HG02588 (cell line): ENCODE data around the gene NAV1.

Experiments
- ATAC-seq: cut with Tn5 transposase; IDR thresholded peaks from one replicate; pipeline ENCODE4 v1.9.1; 2021; ENCODE audit warnings: mild to moderate bottlenecking, moderate library complexity; ENCODE audit not compliant: unreplicated experiment

NAV1 gene

GRCh38 chr1:201502511-201502857 lies 36.4 kb upstream of the NAV1 start:
- ATAC-seq, result no peak

DNA sequence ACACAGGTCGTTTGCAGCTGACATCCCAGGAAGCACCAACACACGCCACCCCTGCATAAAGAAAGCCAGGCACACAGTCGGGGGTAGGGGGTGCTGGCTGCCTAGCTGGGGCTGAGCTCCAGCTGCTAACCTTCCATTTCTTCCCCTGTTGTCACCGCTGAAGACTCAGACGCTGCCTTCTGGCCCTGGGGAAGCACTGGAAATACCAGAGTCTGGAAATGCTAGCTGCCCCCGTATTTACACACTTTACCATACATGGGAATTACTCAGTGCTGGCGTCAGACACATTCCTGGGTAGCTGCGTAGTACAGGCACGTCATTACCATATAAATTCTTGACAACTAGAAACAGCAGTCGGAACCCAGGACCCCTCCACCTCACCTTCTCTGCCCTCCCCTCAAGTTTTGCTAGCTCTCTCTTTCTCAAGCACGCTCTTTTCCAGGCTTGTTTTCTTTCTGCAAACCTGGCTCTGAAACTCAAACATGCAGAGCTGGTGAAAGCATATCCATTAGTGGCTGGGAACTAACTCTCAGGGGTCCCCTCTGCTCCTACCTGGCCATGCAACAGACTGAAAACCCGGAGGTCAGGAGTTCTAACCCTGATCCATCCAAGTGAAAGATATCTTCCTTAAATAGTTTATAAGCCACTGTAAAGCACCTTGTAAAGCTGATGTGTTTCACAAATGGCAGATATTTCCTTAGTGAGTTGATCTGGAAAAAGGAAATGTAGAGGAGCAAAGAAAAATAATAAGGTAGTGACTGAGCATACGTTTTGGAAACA lies 35.3 kb upstream of the NAV1 start:
- no peak for ATAC-seq

GRCh38 chr1:201504179-201504631 lies 34.7 kb upstream of the NAV1 start:
- no peak for ATAC-seq

DNA sequence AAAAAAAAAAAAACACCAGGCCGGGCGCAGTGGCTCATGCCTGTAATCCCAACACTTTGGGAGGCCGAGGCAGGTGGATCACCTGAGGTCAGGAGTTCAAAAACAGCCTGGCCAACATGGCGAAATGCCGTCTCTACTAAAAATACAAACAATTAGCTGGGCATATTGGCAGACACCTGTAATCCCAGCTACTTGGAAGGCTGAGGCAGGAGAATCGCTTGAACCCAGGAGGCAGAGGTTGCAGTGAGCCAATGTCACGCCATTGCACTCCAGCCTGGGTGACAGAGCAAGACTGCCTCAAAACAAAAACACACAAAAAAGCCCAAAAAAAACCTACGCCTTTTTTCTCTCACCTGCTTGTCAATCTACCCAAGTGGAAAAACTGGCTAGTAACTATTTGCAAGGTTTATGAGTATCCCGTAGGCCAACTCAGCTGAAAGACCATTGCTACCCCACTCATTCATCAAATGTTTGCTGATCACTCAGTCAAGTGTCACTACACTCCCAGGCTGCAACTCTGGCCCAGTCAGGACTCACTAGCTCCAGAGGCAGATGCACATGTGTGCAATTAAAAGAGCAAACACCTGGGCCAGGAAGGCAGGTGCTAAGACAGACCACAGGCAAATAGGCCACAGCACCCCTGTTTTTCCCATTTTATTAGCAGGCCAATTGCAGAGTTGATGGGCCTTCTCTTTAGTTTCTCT lies 34.0 kb upstream of the NAV1 start:
- ATAC-seq, result no peak

DNA sequence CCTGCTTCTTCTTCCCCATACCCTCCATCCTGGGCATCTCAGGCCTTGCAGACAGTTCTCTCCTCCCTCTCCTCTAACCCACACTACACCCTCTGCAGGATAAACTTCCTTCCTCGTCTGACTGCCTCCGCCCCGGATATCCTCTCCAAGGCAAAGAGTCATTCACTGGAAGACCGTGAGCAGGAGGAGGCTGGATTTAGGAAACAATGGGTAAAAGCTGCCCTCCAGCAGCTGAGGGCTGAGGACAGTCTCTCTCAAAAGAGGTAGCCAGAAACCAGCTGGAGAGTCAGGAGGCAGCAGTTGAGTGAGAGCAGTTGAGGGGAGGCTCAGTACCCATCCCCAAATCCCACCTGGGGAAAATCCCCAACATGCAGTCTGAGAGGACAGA lies 33.4 kb upstream of the NAV1 start:
- no peak for ATAC-seq

DNA sequence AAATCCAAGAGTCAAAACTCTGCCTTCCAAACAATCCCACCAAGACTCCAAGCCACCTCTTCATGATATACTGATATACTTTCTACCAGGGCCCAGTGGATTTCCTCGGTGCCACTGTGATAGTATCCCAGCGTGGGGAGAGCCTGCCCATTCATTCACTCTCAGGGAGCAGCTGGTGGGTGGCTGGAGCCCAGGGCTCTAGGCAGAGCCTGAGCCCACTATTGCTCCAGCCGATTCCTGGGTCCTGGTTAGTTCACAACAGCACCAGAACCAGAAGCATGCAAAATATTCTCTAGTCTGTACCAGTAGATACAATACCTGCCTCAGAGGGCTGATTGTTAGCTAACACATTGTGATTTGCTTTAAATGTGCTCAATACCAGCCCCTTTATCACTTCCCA lies 32.8 kb upstream of the NAV1 start:
- ATAC-seq, result no peak

DNA sequence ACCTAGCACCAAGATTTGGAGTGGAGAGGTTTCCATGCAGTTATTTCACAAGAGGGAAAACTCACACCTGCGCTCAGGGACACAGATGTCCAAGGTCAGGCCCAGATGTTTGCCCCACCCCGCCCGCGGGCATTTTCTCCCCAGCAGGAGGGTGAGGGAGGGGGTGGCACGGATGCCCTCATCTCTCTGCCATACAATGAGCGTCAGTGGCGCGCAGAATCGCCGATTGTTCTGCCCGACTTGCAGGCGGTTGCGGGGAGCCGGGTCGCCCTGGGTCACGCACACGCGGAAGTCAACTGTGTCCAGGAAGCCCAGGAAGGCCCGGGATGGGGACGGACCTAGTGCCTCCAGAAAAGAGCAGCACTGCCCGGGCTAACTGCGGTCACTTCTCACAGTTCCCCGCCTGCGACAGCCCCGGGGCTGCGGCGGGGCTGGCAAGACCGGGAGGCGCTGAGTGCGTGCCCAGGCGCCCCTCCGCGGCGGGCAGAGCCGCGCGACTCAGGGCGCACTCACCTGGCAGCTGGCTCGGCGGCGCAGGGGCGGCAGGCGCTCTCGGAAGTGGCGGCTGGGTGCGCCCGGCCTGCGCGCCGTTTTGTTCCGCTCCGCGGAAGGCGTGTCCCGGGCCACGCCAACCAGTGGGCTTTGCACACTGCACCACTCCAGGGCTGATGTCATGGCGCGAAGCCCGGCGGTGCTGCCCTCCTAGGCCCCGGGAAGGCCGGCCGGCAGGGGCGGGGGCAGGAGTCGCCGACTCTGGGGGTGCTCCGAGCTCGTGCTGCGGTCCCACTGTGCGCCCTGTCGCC lies 32.2 kb upstream of the NAV1 start, which contains the start of gene CSRP1:
Gene CSRP1, minus strand, starts transcription at position 567 of the 803 bp plus-strand sequence. CDS start 10,820 bp downstream, outside the sequence.
- peak; percentile 97 for ATAC-seq

- ATAC-seq, result peak; percentile 8
Observed at GRCh38 chr1:201507360-201507675, 31.6 kb upstream of the NAV1 start.

DNA sequence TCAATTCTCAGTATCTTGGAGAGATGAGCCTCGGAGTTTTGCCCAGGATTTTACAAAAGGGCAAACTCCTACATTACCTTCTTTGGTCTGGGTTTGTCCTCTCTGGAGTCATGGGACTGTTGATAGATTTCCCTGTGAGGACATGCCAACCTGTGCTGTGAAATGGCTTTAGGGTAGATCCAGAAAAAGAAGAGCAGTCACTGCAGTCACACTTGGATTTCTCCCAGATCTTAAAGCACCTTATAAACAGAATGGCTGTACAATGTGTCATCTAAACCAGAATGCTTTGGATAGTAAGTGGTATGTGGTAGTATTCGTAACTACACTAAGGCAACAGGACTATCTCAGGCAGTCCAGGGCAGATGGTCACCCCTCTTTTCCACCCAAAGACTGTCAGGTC lies 30.1 kb upstream of the NAV1 start:
- ATAC-seq, result no peak

GRCh38 chr1:201509601-201510374 lies 29.1 kb upstream of the NAV1 start:
- no peak for ATAC-seq

DNA sequence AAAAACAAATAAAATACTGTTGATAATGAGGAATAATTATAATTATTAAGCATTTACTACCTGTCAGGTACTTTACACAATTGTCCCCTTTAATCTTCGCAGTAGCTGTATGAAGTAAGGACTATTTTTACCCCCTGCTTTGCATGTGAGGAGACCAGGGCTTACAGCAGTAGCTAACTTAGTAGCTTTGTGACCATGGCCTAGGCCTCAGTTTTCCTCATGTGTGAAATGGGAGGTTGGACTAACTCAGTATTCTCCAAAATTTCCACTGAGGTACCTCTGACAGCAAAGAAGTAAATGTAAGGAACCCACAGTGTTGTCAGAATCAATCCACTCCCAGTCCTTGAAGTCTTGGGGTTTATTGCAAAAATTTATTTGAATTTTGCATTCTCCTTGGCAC lies 28.2 kb upstream of the NAV1 start:
- ATAC-seq, result no peak

DNA sequence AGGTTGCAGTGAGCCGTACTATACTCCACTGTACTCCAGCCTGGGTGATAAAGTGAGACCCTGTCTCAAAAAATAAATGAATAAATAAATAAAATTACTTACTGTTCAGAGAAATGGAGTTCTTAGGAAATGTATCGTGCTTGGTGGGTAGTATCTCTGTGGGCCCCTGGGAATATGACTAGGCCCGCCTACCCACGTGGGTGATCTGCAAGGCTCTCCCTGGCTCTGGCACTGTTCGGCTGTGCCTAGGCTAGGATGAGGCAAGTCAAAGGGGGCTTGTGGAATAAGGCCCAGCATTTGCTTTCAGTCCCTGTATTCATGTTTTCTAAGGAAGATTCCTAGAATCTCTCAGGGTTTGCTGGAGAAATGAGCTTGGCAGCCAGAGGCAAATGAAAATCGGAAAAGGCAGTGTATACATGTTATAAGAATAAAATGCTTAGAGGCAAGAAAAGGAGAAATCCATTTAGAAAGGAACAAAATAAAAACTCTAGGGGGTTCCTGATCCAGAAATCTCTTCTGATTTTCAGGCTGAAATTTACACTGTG lies 27.5 kb upstream of the NAV1 start:
- no peak for ATAC-seq

DNA sequence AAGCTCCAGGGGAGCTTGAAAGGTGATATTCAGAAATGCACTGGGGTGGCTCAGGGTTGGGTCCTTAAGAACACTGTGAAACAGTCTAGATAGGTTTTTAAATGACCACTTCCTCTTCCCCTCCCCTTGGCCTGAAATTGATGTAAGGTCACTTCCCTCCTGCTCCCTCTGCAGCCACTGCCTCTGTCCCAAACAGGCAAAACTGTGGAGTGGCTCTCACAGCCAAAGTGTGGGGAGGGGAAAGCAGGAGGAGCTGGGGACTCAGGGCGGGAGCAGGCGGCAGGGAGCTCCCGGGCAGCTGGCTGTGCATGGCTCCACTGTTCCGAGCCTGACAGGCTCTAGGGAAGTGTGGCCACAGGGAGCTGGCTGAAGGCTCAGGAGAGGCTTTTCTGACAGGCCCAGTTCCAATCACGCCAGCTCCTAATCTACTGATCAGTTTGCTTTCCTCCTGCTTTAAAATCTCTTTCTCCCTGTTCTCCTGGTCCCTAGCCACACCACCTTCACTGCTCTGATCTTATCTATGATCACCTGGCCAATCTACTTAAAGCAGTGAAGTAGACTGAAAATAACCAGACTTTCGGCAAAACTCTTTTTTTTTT lies 26.9 kb upstream of the NAV1 start:
- ATAC-seq, result no peak

- no peak for ATAC-seq
Observed at GRCh38 chr1:201513498-201514243, 25.3 kb upstream of the NAV1 start.

GRCh38 chr1:201514466-201514865 lies 24.5 kb upstream of the NAV1 start:
- no peak for ATAC-seq

GRCh38 chr1:201515062-201515750 lies 23.7 kb upstream of the NAV1 start:
- no peak for ATAC-seq

- no peak for ATAC-seq
Observed at GRCh38 chr1:201515895-201516294, 23.0 kb upstream of the NAV1 start.

DNA sequence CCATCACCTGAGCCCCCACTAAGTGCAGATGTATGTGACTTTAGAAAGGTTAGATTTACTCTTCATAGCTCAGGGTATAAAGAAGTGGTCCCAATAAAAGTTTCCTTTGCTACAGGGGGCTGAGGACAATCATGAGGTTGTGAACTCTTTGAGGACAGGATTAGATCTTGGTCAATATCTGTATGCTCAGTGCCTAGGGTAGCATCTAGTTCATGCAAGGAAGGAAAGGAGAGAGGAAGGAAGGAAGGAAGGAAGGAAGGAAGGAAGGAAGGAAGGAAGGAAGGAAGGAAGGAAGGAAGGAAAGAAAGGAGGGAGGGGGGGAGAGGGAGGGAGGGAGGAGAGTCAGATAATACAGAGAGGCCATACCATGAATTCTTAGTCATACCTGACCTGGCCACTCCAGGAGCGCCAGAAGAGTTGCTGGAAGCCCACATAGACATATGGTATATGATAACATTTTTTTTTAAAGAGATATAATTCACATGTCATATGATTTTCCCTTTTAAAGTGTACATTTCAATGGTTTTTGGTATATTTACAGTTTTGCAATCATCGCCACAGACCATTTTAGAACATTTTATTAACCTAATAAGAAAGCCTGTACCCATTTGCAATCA lies 22.3 kb upstream of the NAV1 start:
- ATAC-seq, result no peak

DNA sequence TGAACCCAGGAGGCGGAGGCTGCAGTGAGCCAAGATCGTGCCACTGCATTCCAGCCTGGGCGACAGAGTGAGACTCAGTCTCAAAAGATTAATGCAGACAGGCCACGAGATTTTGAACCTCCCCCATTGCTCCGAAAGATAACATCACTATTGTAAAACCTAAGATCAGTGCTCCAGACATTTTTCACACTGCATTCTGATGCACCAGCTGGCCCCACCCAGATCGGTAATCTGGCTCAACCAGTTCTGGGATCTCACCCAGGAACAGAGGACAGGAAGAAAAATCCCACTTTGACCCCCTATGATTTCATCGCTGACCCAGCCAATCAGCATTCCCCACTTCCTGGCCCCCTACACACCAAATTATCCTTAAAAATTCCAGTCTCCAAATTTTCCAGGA lies 21.3 kb upstream of the NAV1 start:
- ATAC-seq, result no peak
